HG02840 (cell line): ENCODE measurements around the gene HOXA3.

Experiments used
- ATAC-seq: cut with Tn5 transposase; IDR thresholded peaks from one replicate; pipeline ENCODE4 v1.9.1; 2021; ENCODE audit warnings: mild to moderate bottlenecking, moderate library complexity, moderate number of reproducible peaks; ENCODE audit not compliant: unreplicated experiment, low FRiP score

Gene HOXA3

GRCh38 chr7:27131390-27131819 is 21.0 kb downstream of the HOXA3 start:
- ATAC-seq = no peak

GRCh38 chr7:27130540-27131389 is 21.6 kb downstream of the HOXA3 start, which contains the start of gene HOXA4:
TSS of gene HOXA4 (minus strand) at chr7:27130757. CDS start at chr7:27130733, 24 bp downstream.
- no peak for ATAC-seq

- no peak for ATAC-seq
Observed at GRCh38 chr7:27129729-27130539, 22.4 kb downstream of the HOXA3 start.

- no peak for ATAC-seq
Observed at GRCh38 chr7:27128776-27129728, 23.3 kb downstream of the HOXA3 start.

GRCh38 chr7:27128034-27128433 is 24.3 kb downstream of the HOXA3 start:
- ATAC-seq = no peak

GRCh38 chr7:27126596-27127327 is 25.6 kb downstream of the HOXA3 start:
- no peak for ATAC-seq

- no peak for ATAC-seq
Observed at GRCh38 chr7:27125986-27126394, 26.4 kb downstream of the HOXA3 start.

- ATAC-seq = no peak
Observed at GRCh38 chr7:27124902-27125689, 27.3 kb downstream of the HOXA3 start.

GRCh38 chr7:27124096-27124901 is 28.1 kb downstream of the HOXA3 start:
- ATAC-seq = no peak

GRCh38 chr7:27123477-27124053 is 28.8 kb downstream of the HOXA3 start:
- no peak for ATAC-seq

- ATAC-seq = no peak
Observed at GRCh38 chr7:27123007-27123476, 29.3 kb downstream of the HOXA3 start.

- no peak for ATAC-seq
Observed at GRCh38 chr7:27122077-27122910, 30.1 kb downstream of the HOXA3 start.

- ATAC-seq = no peak
Observed at GRCh38 chr7:27121684-27122076, 30.7 kb downstream of the HOXA3 start.

- no peak for ATAC-seq
Observed at GRCh38 chr7:27119412-27119911, 32.9 kb downstream of the HOXA3 start.

GRCh38 chr7:27118580-27118979 is 33.8 kb downstream of the HOXA3 start:
- no peak for ATAC-seq

- ATAC-seq = no peak
Observed at GRCh38 chr7:27117887-27118491, 34.4 kb downstream of the HOXA3 start.
